Peyer's patch (tissue), 4 donors: ENCODE measurements around the gene DRD2. TPM values are rescaled to one million over a fixed set of nuclear protein-coding genes. Genes with fewer than 3 reads are reported as not detected.

Experiments used
- DNase-seq, 3 donors: peaks; one replicate each; pipeline ENCODE4 v3.0.0-alpha.2; 2017 to 2019
- H3K27ac ChIP-seq, 4 donors: fragments of 200-600 bp; sonication (generic); one replicate each; pipeline ENCODE4 v1.5.1; 2016 to 2019
- H3K27me3 ChIP-seq, 2 donors: fragments of 200-600 bp; sonication (generic); one replicate each; pipeline ENCODE4 v1.5.1; 2019
- H3K36me3 ChIP-seq, 3 donors: fragments of 200-600 bp; sonication (generic); one replicate each; pipeline ENCODE4 v1.5.1; 2016 to 2019
- H3K4me1 ChIP-seq, 4 donors: fragments of 200-600 bp; sonication (generic); one replicate each; pipeline ENCODE4 v1.5.1; 2016 to 2019
- H3K4me3 ChIP-seq, 4 donors: fragments of 200-600 bp; sonication (generic); 1 replicate in 3 of 4; 2 replicates in 1 of 4; pipeline ENCODE4 v1.5.1; 2016 to 2019; ENCODE audit warnings: mild to moderate bottlenecking in 1 of 4
- H3K9me3 ChIP-seq, 4 donors: fragments of 200-600 bp; sonication (generic); one replicate each; pipeline ENCODE4 v1.5.1; 2016 to 2019; ENCODE audit warnings: mild to moderate bottlenecking in 1 of 4
- CTCF ChIP-seq, 6 experiments: fragments of 450-650 bp in 4 of 6; fragments of 200-600 bp in 2 of 6; sonication (generic) in 1 of 6; IDR thresholded peaks; one replicate each; pipeline ENCODE4 v1.5.1; 2017 to 2019; ENCODE audit warnings: antibody characterized with exemption in 6 of 6, mild to moderate bottlenecking in 3 of 6, moderate library complexity in 1 of 6
- POLR2A ChIP-seq, 2 donors: fragments of 450-650 bp; IDR thresholded peaks; one replicate each; pipeline ENCODE4 v1.5.1; 2017; ENCODE audit warnings: antibody characterized with exemption in 2 of 2, mild to moderate bottlenecking in 2 of 2, moderate library complexity in 2 of 2
- total RNA-seq, 4 donors: library from RNA; depleted of rRNA; stranded (reverse); fragments of >200 nt; gene quantifications; one replicate each; pipeline ENCODE4 v1.1.0, GENCODE V29; 2016

Gene DRD2
- total RNA-seq, 4 donors from 2014 or later = not detected

DNA sequence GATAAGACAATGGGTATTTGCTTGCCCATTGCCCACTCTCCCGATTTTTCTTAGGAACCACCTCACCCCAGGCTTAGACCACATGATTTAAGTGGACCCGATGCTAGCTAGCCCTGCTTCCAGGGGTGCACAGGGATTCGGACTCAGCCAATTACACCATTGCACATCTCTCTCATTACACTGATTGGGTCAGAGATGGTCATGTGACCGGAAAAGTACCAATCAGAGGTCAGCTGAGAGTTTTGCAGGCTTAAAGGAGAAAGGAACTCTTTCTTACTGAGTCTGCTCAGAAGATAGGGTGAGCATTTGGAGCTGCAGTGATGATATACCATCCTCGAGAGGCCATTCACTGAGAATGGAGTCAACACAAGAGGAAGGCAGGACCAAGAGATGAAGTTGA is 99.8 kb downstream of the DRD2 start:
- H3K4me3 ChIP-seq = no peak overlapping the region
- H3K27ac ChIP-seq = no peak overlapping the region
- no peaks in the 10 kb centered on the region for H3K4me1 ChIP-seq
- no peaks in the 10 kb centered on the region for H3K27me3 ChIP-seq
- no peaks in the 10 kb centered on the region for H3K36me3 ChIP-seq
- no peak for DNase-seq
- H3K9me3 ChIP-seq = no peaks in the 10 kb centered on the region
- no peak for TF ChIP-seq POLR2A (IDR thresholded peaks at IDR 0.05)

GRCh38 chr11:113373981-113374560 is 101.1 kb downstream of the DRD2 start:
- no peak overlapping the region for H3K27ac ChIP-seq
- no peaks in the 10 kb centered on the region for H3K36me3 ChIP-seq
- no peaks in the 10 kb centered on the region for H3K4me1 ChIP-seq
- DNase-seq = no peak
- no peak overlapping the region for H3K4me3 ChIP-seq
- no peaks in the 10 kb centered on the region for H3K27me3 ChIP-seq
- no peaks in the 10 kb centered on the region for H3K9me3 ChIP-seq
- TF ChIP-seq CTCF (IDR thresholded peaks at IDR 0.05) = no peak
- TF ChIP-seq POLR2A (IDR thresholded peaks at IDR 0.05) = no peak

DNA sequence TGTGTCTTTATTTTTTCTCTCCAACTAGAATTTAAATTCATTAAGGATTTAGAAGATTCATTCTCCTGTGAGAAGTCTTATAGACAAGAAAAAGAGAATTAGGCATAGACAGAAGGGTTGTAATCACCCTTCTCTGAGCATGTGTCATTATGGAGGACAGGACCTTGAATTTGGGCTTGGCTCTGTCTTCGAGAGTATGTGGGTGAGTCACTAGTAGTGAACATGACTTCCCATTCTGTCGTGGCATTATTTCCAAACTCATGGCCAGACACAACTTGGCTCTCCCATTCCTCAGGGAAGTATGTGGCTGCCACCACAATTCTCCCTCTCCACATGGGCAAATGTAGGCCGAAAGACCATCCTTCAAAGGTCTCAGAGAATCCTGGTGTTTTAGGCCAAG is 101.9 kb downstream of the DRD2 start:
- Histone ChIP-seq H3K9me3 (no peaks in the 10 kb centered on the region), H3K4me3 (no peak overlapping the region), H3K27ac (no peak overlapping the region), H3K36me3 (no peaks in the 10 kb centered on the region), H3K27me3 (no peaks in the 10 kb centered on the region), H3K4me1 (no peaks in the 10 kb centered on the region)
- TF ChIP-seq POLR2A (IDR thresholded peaks at IDR 0.05) = no peak
- TF ChIP-seq CTCF (IDR thresholded peaks at IDR 0.05) = no peak
- DNase-seq = no peak

DNA sequence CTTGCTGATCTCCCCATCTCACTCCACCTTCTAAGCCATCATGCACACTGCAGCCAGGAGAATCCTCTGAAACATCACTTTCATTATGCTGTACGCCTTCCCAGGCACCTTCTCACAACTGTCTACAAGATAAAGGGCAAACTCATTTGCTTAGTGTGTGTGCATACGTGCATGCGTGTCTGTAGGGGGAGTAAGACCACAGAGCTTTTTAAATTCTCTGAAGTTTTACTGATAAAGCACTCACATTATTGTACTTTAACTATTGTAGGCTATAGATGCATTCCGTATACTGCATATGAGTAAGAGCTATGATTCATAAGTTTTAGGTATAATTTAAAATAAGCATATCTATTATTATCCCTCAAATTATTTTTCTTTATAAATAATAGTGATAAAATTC is 102.9 kb downstream of the DRD2 start:
- H3K4me1 ChIP-seq = no peaks in the 10 kb centered on the region
- TF ChIP-seq CTCF (IDR thresholded peaks at IDR 0.05) (no peak), POLR2A (IDR thresholded peaks at IDR 0.05) (no peak)
- no peaks in the 10 kb centered on the region for H3K27me3 ChIP-seq
- no peaks in the 10 kb centered on the region for H3K36me3 ChIP-seq
- no peak overlapping the region for H3K4me3 ChIP-seq
- no peak for DNase-seq
- no peak overlapping the region for H3K27ac ChIP-seq
- no peaks in the 10 kb centered on the region for H3K9me3 ChIP-seq

- Histone ChIP-seq H3K4me3 (no peak overlapping the region), H3K27ac (no peak overlapping the region), H3K36me3 (peaks cover 0 to 2% (median 0%) of the 10 kb centered on the region in 3 donors), H3K27me3 (no peaks in the 10 kb centered on the region), H3K9me3 (no peaks in the 10 kb centered on the region), H3K4me1 (no peaks in the 10 kb centered on the region)
- TF ChIP-seq POLR2A (IDR thresholded peaks at IDR 0.05) = no peak
- DNase-seq = no peak
Observed at GRCh38 chr11:113370634-113371033, 104.6 kb downstream of the DRD2 start.

DNA sequence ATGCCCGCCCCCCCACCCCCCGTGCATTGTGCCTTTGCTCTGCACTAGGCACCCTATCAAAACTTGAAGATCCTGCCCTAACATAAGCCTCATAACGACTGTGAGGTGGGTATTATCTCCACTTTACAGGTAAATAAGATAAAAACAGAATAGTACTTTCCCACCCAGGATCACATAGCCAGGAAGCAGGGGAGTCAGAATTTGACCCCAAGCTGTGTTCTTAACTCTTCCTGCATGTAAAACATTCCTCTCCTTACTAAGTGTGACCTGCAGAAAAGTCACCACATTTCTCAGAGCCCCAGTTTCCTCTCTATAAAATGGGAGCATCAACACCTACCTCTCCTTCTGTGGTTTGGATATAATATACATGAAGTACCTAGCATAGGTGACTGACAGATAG is 105.8 kb downstream of the DRD2 start:
- no peak for DNase-seq
- Histone ChIP-seq H3K9me3 (no peaks in the 10 kb centered on the region), H3K36me3 (peaks cover 0 to 14% (median 0%) of the 10 kb centered on the region in 3 donors), H3K4me1 (no peaks in the 10 kb centered on the region), H3K4me3 (no peak overlapping the region), H3K27ac (no peak overlapping the region), H3K27me3 (no peaks in the 10 kb centered on the region)
- TF ChIP-seq POLR2A (IDR thresholded peaks at IDR 0.05) (no peak), CTCF (IDR thresholded peaks at IDR 0.05) (no peak)

DNA sequence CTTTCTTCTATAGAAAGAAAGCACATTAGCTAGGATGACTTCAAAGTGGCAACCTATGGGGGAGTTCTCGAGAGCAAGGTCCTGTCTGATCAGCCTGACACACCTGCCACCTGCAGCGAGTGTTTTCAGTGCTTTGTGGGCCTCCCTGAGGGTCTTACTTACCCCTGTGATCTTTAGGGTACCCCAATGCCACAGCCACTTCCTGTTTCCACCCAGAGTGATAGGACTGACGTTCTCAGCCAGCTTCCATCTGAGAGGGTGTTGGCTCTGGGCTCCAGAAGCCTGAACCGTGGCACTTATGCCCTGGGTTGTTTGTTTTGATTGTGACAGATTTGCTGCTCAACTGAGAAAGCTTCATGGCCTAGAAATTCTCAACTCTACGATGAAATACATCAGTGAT is 109.3 kb downstream of the DRD2 start:
- Histone ChIP-seq H3K4me3 (no peak overlapping the region), H3K4me1 (no peaks in the 10 kb centered on the region), H3K9me3 (no peaks in the 10 kb centered on the region), H3K27me3 (no peaks in the 10 kb centered on the region), H3K36me3 (peaks cover 0 to 42% (median 0%) of the 10 kb centered on the region in 3 donors), H3K27ac (no peak overlapping the region)
- DNase-seq = no peak
- TF ChIP-seq CTCF (IDR thresholded peaks at IDR 0.05) (no peak), POLR2A (IDR thresholded peaks at IDR 0.05) (no peak)
